HepG2 (cell line): ENCODE results near the gene DDX10. TPM values are rescaled to one million over a fixed set of nuclear protein-coding genes. Genes with fewer than 3 reads are reported as not detected.

Experiments used
- ATAC-seq: fragments of 200-7000 bp; cut with Tn5 transposase; 3 replicates; pipeline ENCODE4 v1.9.1; 2020; ENCODE audit warnings: mild to moderate bottlenecking, moderate library complexity
- BruUV-seq: library from RNA; stranded (reverse); fragments of 400-500 nt; replicated peaks from 2 replicates; lab custom pipeline; 2021; lab: Mats Ljungman, UMichigan
- CTCF ChIA-PET: fragments of 300-600 bp; formaldehyde crosslinking; extraction: SDS; loops from one replicate; lab custom pipeline; 2021; ENCODE audit warnings: low total read pairs, inconsistent platforms, low intra/inter-chr PET ratio; lab: Yijun Ruan, JAX
- POLR2A ChIA-PET: fragments of 350-600 bp; sonication (Branson Sonifier 250); formaldehyde crosslinking; loops from one replicate; lab custom pipeline; 2020; ENCODE audit warnings: antibody characterized with exemption, inconsistent platforms; lab: Yijun Ruan, JAX
- DNase-seq: peaks from one replicate; pipeline ENCODE4 v3.0.0-alpha.2; 2015; ENCODE audit warnings: low spot score
- FAIRE-seq: peaks from 3 replicates; lab custom pipeline; 2011; peaks lifted over from hg19 to GRCh38; lab: Jason Lieb, UNC
- H2AFZ ChIP-seq: one replicate; pipeline ENCODE4 v1.6.1; 2011; ENCODE audit warnings: low read length, inconsistent platforms
- H3K27ac ChIP-seq: fragments of 300-600 bp; 3 replicates; pipeline ENCODE4 v1.8.0; 2011; ENCODE audit warnings: mixed run types, mild to moderate bottlenecking, mixed read lengths, low read length, inconsistent platforms; ENCODE audit not compliant: insufficient read depth; ENCODE audit errors: extremely low read length
- H3K27me3 ChIP-seq, 2 experiments: fragments of 200-600 bp in 1 of 2; 2 replicates in 1 of 2; 3 replicates in 1 of 2; pipeline versions ENCODE4 v1.6.0 to v1.8.0; 2011; ENCODE audit warnings: low read length in 2 of 2, mild to moderate bottlenecking in 2 of 2, moderate library complexity in 2 of 2, inconsistent platforms in 1 of 2; ENCODE audit not compliant: insufficient read depth in 2 of 2, control insufficient read depth in 1 of 2
- H3K36me3 ChIP-seq, 2 experiments: fragments of 200-600 bp in 1 of 2; replicated peaks in 1 of 2; 2 replicates in 1 of 2; 3 replicates in 1 of 2; pipeline versions ENCODE4 v1.5.1 to v1.8.0; 2011; ENCODE audit warnings: low read length in 2 of 2, inconsistent platforms in 1 of 2; ENCODE audit not compliant: insufficient read depth in 2 of 2, control insufficient read depth in 1 of 2
- H3K4me1 ChIP-seq: 2 replicates; pipeline ENCODE4 v1.5.1; 2012; ENCODE audit warnings: low read length, inconsistent platforms; ENCODE audit not compliant: insufficient read depth
- H3K4me2 ChIP-seq: 2 replicates; pipeline ENCODE4 v1.6.0; 2011; ENCODE audit warnings: low read depth, low read length, inconsistent platforms
- H3K4me3 ChIP-seq, 3 experiments: fragments of 200-600 bp in 1 of 3; sonication (generic), shearing (Covaris generic) in 1 of 3; replicated peaks in 1 of 3; 2 replicates each; pipeline ENCODE4 v1.5.1; 2011 to 2016; ENCODE audit warnings: low read length in 3 of 3, inconsistent platforms in 2 of 3, low read depth in 2 of 3, mild to moderate bottlenecking in 2 of 3, control low read depth in 1 of 3, mixed read lengths in 1 of 3; ENCODE audit not compliant: insufficient read depth in 1 of 3
- H3K79me2 ChIP-seq: one replicate; pipeline ENCODE4 v1.6.1; 2011; ENCODE audit warnings: low read length, inconsistent platforms; ENCODE audit not compliant: insufficient read depth
- H3K9ac ChIP-seq: 2 replicates; pipeline ENCODE4 v1.6.0; 2011; ENCODE audit warnings: mild to moderate bottlenecking, low read depth, low read length, inconsistent platforms; ENCODE audit not compliant: insufficient read depth
- H3K9me3 ChIP-seq: 2 replicates; pipeline ENCODE4 v1.5.1; 2012; ENCODE audit warnings: mild to moderate bottlenecking, low read length
- H4K20me1 ChIP-seq: 2 replicates; pipeline ENCODE4 v1.6.0; 2011; ENCODE audit warnings: inconsistent platforms, mild to moderate bottlenecking, low read length, moderate library complexity; ENCODE audit not compliant: insufficient read depth
- FOXK1 ChIP-seq: sonication (generic); formaldehyde crosslinking; IDR thresholded peaks from 2 replicates; pipeline ENCODE4 v1.4.0; 2020; ENCODE audit warnings: low read depth, missing genetic modification reagents, borderline replicate concordance
- PHF5A ChIP-seq: IDR thresholded peaks from one replicate; pipeline ENCODE4 v1.6.1; 2018; ENCODE audit warnings: low read depth, missing genetic modification reagents; ENCODE audit not compliant: unreplicated experiment
- SMC3 ChIP-seq: IDR thresholded peaks from 2 replicates; pipeline ENCODE4 v1.6.1; 2011; ENCODE audit warnings: low read length, improper control_type of control experiment
- TBX3 ChIP-seq: fragments of 450-650 bp; IDR thresholded peaks from 2 replicates; pipeline ENCODE4 v1.6.1; 2017; ENCODE audit warnings: antibody characterized with exemption, mild to moderate bottlenecking, inconsistent platforms, borderline replicate concordance
- ZFP36L1 ChIP-seq: sonication (generic); formaldehyde crosslinking; IDR thresholded peaks from 2 replicates; pipeline ENCODE4 v1.8.0; 2022; ENCODE audit warnings: mild to moderate bottlenecking, missing genetic modification reagents, moderate library complexity
- ZNF672 ChIP-seq: sonication (generic); formaldehyde crosslinking; IDR thresholded peaks from 2 replicates; pipeline ENCODE4 v1.8.1; 2022; ENCODE audit warnings: missing genetic modification reagents
- in situ Hi-C: cut with HindIII; loops from 2 replicates; pipeline ENCODE4 v1.10.0; 2017; ENCODE audit warnings: low pct_unique_long_range_greater_than_20kb; ENCODE audit not compliant: extremely low pct_ligation_motif_present
- intact Hi-C: fragments of 100-400 bp; cut with micrococcal nuclease; formaldehyde crosslinking; loops from one replicate; pipeline ENCODE4 v1.10.0; 2022; ENCODE audit not compliant: unreplicated experiment
- polyA plus RNA-seq, 8 experiments: library from polyadenylated mRNA; depleted of rRNA in 3 of 8; stranded (reverse) in 7 of 8; unstranded in 1 of 8; fragments of >200 nt; fragmentation: Illumina TruSeq in 4 of 8; extraction: Trizol in 4 of 8; gene quantifications; 2 replicates each; pipeline versions ENCODE4 v1.2.1 to v1.2.3, GENCODE V29; 2011 to 2016; ENCODE audit warnings: low read depth in 4 of 8, missing spikeins in 1 of 8, mixed read lengths in 1 of 8; ENCODE audit not compliant: insufficient read depth in 1 of 8
- total RNA-seq, 5 experiments: library from RNA; depleted of rRNA; stranded (reverse); fragments of >200 nt; fragmentation: Illumina TruSeq; extraction: Trizol; gene quantifications; 2 replicates each; pipeline ENCODE4 v1.2.3, GENCODE V29; 2016; ENCODE audit warnings: low read depth in 1 of 5
- TF ChIP-seq, protein P1 (sequence below): IDR thresholded peaks from 2 replicates; pipeline ENCODE4 v1.6.1; 2016; ENCODE audit warnings: missing compliant biosample characterization, missing genetic modification reagents, borderline replicate concordance
- TF ChIP-seq, protein P2 (sequence below): fragments of 450-650 bp; IDR thresholded peaks from 2 replicates; pipeline ENCODE4 v1.6.1; 2016

The DDX10 gene
- total and polyA plus RNA-seq, 2 of the 13 experiments (the other 11 are each of a cell fraction or from before 2014, with no cell fraction given), result 17.0 to 32.0 TPM

DNA sequence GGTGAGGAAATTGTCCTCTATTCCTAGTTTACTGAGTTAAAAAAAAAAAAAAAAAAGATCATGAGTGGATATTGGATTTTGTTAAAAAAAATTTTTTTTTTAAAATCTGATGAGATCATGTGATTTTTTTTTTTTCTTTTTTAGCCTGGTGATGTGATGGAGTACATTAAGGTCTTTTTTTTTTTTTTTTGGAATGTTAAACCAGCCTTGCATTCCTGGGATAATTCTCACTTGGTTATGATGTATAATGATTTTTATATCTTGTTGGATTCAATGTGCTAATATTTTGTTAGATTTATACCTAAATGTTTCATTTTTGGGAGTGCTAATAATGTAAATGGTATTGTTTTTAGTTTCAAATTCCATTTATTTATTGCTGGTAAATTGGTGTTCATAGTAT, 43.3 kb downstream of the DDX10 start:
- Histone ChIP-seq H2AFZ (no peak overlapping the region), H3K9me3 (peaks cover 18% of the 10 kb centered on the region), H3K79me2 (peaks cover 3% of the 10 kb centered on the region), H3K36me3 (peaks cover 7 to 34% of the 10 kb centered on the region in 2 experiments), H3K27ac (no peak overlapping the region), H3K4me1 (no peaks in the 10 kb centered on the region), H3K4me2 (no peak overlapping the region), H3K27me3 (no peaks in the 10 kb centered on the region), H4K20me1 (no peaks in the 10 kb centered on the region; the same call in 1 of the 2 replicates), H3K4me3 (no peak overlapping the region), H3K9ac (no peak overlapping the region)
- in situ Hi-C loops, result no loop called here
- DNase-seq (no peak), FAIRE-seq (no peak), ATAC-seq (no peak)
- ChIA-PET CTCF (no interaction called here), POLR2A (no interaction called here)
- TF ChIP-seq PHF5A, result no peak
- TF ChIP-seq SMC3, result no peak
- TF ChIP-seq ZNF672 (CRISPR knock-in tag), result no peak
- no peak for TF ChIP-seq FOXK1 (CRISPR knock-in tag)
- TF ChIP-seq, protein P1, sequence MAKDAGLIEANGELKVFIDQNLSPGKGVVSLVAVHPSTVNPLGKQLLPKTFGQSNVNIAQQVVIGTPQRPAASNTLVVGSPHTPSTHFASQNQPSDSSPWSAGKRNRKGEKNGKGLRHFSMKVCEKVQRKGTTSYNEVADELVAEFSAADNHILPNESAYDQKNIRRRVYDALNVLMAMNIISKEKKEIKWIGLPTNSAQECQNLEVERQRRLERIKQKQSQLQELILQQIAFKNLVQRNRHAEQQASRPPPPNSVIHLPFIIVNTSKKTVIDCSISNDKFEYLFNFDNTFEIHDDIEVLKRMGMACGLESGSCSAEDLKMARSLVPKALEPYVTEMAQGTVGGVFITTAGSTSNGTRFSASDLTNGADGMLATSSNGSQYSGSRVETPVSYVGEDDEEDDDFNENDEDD (CRISPR knock-in tag), result no peak
- TF ChIP-seq ZFP36L1 (CRISPR knock-in tag), result no peak
- TF ChIP-seq TBX3, result no peak
- TF ChIP-seq, protein P2, sequence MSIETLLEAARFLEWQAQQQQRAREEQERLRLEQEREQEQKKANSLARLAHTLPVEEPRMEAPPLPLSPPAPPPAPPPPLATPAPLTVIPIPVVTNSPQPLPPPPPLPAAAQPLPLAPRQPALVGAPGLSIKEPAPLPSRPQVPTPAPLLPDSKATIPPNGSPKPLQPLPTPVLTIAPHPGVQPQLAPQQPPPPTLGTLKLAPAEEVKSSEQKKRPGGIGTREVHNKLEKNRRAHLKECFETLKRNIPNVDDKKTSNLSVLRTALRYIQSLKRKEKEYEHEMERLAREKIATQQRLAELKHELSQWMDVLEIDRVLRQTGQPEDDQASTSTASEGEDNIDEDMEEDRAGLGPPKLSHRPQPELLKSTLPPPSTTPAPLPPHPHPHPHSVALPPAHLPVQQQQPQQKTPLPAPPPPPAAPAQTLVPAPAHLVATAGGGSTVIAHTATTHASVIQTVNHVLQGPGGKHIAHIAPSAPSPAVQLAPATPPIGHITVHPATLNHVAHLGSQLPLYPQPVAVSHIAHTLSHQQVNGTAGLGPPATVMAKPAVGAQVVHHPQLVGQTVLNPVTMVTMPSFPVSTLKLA, result no peak
- no TSS peak for BruUV-seq
- intact Hi-C loops, result no loop called here
